ENCODE results near the gene TMEM119. TPM values are rescaled to one million over a fixed set of nuclear protein-coding genes. Genes with fewer than 3 reads are reported as not detected.
A peak's percentile ranks its signal among the peaks of the same experiment; 100 is the strongest.

The TMEM119 gene
- total and polyA plus RNA-seq, 10 of the 15 experiments (the other 5 are each of a cell fraction or from before 2014, with no cell fraction given) = 0.11 to 0.44 (median 0.19) TPM; not detected in 5

DNA sequence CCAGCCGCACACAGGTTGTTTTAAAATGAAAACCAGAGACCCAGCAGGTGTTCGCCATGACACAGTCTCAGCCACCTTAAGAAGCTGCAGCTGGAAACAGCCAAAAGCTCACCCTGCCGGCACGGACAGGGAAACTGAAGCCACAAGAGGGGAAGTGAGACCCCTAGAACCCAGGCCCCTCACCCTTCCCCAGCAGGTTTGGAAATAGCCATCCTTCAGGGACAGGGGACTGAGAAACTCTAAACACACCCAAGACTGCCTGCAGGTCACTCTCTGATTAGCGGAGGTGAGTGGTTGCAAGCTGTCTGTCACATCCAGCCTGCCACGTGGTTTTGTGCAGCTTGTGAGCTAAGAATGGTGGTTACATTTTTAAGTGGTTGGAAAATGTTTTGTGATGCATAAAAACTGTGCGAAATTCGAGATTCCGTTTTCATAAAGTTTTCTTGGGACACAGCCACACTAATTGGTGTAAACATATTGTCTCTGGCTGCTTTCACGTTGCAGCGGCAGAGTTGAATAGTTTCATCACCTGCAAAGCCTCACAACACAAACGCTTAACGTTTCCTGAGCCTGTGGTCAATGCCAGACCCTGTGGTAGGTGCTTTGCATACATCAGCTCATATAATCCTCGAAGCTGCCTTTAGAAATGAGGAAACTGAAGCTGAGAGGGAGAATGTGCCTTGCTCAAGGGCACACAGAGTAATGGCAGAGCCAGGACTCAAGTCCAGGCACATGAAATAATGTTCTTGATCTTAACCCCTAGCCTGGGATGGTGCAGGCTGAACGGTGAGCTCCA is 37.5 kb upstream of the TMEM119 start (continued):
- TF ChIP-seq, protein P1, sequence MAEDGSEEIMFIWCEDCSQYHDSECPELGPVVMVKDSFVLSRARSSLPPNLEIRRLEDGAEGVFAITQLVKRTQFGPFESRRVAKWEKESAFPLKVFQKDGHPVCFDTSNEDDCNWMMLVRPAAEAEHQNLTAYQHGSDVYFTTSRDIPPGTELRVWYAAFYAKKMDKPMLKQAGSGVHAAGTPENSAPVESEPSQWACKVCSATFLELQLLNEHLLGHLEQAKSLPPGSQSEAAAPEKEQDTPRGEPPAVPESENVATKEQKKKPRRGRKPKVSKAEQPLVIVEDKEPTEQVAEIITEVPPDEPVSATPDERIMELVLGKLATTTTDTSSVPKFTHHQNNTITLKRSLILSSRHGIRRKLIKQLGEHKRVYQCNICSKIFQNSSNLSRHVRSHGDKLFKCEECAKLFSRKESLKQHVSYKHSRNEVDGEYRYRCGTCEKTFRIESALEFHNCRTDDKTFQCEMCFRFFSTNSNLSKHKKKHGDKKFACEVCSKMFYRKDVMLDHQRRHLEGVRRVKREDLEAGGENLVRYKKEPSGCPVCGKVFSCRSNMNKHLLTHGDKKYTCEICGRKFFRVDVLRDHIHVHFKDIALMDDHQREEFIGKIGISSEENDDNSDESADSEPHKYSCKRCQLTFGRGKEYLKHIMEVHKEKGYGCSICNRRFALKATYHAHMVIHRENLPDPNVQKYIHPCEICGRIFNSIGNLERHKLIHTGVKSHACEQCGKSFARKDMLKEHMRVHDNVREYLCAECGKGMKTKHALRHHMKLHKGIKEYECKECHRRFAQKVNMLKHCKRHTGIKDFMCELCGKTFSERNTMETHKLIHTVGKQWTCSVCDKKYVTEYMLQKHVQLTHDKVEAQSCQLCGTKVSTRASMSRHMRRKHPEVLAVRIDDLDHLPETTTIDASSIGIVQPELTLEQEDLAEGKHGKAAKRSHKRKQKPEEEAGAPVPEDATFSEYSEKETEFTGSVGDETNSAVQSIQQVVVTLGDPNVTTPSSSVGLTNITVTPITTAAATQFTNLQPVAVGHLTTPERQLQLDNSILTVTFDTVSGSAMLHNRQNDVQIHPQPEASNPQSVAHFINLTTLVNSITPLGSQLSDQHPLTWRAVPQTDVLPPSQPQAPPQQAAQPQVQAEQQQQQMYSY (CRISPR knock-in tag; IDR thresholded peaks at IDR 0.05) = no peak
- TF ChIP-seq, protein P2, sequence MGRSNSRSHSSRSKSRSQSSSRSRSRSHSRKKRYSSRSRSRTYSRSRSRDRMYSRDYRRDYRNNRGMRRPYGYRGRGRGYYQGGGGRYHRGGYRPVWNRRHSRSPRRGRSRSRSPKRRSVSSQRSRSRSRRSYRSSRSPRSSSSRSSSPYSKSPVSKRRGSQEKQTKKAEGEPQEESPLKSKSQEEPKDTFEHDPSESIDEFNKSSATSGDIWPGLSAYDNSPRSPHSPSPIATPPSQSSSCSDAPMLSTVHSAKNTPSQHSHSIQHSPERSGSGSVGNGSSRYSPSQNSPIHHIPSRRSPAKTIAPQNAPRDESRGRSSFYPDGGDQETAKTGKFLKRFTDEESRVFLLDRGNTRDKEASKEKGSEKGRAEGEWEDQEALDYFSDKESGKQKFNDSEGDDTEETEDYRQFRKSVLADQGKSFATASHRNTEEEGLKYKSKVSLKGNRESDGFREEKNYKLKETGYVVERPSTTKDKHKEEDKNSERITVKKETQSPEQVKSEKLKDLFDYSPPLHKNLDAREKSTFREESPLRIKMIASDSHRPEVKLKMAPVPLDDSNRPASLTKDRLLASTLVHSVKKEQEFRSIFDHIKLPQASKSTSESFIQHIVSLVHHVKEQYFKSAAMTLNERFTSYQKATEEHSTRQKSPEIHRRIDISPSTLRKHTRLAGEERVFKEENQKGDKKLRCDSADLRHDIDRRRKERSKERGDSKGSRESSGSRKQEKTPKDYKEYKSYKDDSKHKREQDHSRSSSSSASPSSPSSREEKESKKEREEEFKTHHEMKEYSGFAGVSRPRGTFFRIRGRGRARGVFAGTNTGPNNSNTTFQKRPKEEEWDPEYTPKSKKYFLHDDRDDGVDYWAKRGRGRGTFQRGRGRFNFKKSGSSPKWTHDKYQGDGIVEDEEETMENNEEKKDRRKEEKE (IDR thresholded peaks at IDR 0.05) = 0 out of 2 replicates have a peak, but pooled peaks have one; percentile 63
- peak; percentile 95 for TF ChIP-seq RUNX3 (IDR thresholded peaks at IDR 0.05; ENCODE audit: low read length)
- peak; percentile 58; the same call in 1 of the 2 replicates for TF ChIP-seq MEF2A (IDR thresholded peaks at IDR 0.05; ENCODE audit: insufficient read depth, low read depth, low read length)
- TF ChIP-seq, protein P3, sequence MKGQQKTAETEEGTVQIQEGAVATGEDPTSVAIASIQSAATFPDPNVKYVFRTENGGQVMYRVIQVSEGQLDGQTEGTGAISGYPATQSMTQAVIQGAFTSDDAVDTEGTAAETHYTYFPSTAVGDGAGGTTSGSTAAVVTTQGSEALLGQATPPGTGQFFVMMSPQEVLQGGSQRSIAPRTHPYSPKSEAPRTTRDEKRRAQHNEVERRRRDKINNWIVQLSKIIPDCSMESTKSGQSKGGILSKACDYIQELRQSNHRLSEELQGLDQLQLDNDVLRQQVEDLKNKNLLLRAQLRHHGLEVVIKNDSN (IDR thresholded peaks at IDR 0.05; ENCODE audit: borderline replicate concordance, extremely low read length, insufficient read depth, low read depth, low read length) = peak; percentile 54
- no peak; the same call in 1 of the 2 replicates for TF ChIP-seq ZSCAN29 (IDR thresholded peaks at IDR 0.05)
- TF ChIP-seq, protein P4, sequence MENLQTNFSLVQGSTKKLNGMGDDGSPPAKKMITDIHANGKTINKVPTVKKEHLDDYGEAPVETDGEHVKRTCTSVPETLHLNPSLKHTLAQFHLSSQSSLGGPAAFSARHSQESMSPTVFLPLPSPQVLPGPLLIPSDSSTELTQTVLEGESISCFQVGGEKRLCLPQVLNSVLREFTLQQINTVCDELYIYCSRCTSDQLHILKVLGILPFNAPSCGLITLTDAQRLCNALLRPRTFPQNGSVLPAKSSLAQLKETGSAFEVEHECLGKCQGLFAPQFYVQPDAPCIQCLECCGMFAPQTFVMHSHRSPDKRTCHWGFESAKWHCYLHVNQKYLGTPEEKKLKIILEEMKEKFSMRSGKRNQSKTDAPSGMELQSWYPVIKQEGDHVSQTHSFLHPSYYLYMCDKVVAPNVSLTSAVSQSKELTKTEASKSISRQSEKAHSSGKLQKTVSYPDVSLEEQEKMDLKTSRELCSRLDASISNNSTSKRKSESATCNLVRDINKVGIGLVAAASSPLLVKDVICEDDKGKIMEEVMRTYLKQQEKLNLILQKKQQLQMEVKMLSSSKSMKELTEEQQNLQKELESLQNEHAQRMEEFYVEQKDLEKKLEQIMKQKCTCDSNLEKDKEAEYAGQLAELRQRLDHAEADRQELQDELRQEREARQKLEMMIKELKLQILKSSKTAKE (IDR thresholded peaks at IDR 0.05; ENCODE audit: low read depth, poor library complexity, severe bottlenecking) = peak; percentile 99
- no peak; a peak in 1 of 3 replicates for TF ChIP-seq EGR1 (IDR thresholded peaks at IDR 0.05; ENCODE audit: borderline replicate concordance in 1 of 2, low read depth in 2 of 2, low read length in 2 of 2)
- peak in 1 of 2 experiments; percentile 43; a peak in 1 of 4 replicates for TF ChIP-seq CEBPB (IDR thresholded peaks at IDR 0.05; ENCODE audit: borderline replicate concordance in 1 of 2, low read depth in 2 of 2, low read length in 2 of 2)
- peak; percentile 58; the same call in 1 of the 2 replicates for TF ChIP-seq BACH1 (IDR thresholded peaks at IDR 0.05; ENCODE audit: borderline replicate concordance)
- TF ChIP-seq, protein P5, sequence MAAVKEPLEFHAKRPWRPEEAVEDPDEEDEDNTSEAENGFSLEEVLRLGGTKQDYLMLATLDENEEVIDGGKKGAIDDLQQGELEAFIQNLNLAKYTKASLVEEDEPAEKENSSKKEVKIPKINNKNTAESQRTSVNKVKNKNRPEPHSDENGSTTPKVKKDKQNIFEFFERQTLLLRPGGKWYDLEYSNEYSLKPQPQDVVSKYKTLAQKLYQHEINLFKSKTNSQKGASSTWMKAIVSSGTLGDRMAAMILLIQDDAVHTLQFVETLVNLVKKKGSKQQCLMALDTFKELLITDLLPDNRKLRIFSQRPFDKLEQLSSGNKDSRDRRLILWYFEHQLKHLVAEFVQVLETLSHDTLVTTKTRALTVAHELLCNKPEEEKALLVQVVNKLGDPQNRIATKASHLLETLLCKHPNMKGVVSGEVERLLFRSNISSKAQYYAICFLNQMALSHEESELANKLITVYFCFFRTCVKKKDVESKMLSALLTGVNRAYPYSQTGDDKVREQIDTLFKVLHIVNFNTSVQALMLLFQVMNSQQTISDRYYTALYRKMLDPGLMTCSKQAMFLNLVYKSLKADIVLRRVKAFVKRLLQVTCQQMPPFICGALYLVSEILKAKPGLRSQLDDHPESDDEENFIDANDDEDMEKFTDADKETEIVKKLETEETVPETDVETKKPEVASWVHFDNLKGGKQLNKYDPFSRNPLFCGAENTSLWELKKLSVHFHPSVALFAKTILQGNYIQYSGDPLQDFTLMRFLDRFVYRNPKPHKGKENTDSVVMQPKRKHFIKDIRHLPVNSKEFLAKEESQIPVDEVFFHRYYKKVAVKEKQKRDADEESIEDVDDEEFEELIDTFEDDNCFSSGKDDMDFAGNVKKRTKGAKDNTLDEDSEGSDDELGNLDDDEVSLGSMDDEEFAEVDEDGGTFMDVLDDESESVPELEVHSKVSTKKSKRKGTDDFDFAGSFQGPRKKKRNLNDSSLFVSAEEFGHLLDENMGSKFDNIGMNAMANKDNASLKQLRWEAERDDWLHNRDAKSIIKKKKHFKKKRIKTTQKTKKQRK (IDR thresholded peaks at IDR 0.05; ENCODE audit: low read depth, low read length) = no peak
- TF ChIP-seq EZH2 (IDR thresholded peaks at IDR 0.05; ENCODE audit: borderline replicate concordance, control insufficient read depth, low read depth, low read length) = peak; percentile 96; the same call in 1 of the 2 replicates

Data from GM12878 (cell line).